K562 (cell line): Measurements from ENCODE around the gene NFYC. TPM values are rescaled to one million over a fixed set of nuclear protein-coding genes. Genes with fewer than 3 reads are reported as not detected.

ENCODE experiments used
- CTBP1 ChIP-seq: fragments of 450-650 bp; IDR thresholded peaks from 2 replicates; pipeline ENCODE4 v1.6.1; 2016; ENCODE audit warnings: borderline replicate concordance
- DNMT1 ChIP-seq: fragments of 450-650 bp; IDR thresholded peaks from 2 replicates; pipeline ENCODE4 v1.6.1; 2016; ENCODE audit warnings: antibody characterized with exemption, mild to moderate bottlenecking
- E2F3 ChIP-seq: fragments of 250-450 bp; sonication (Bioruptor Pico); IDR thresholded peaks from 2 replicates; pipeline ENCODE4 v1.4.0; 2020; ENCODE audit warnings: mild to moderate bottlenecking
- FOXM1 ChIP-seq, 2 experiments: fragments of 450-650 bp in 1 of 2; sonication (generic) in 1 of 2; formaldehyde crosslinking in 1 of 2; IDR thresholded peaks; 2 replicates each; pipeline versions ENCODE4 v1.6.1 to v1.9.0; 2017 to 2022; ENCODE audit warnings: low read depth in 2 of 2, mild to moderate bottlenecking in 2 of 2, missing genetic modification reagents in 1 of 2, moderate library complexity in 1 of 2
- LEF1 ChIP-seq: fragments of 450-650 bp; IDR thresholded peaks from 2 replicates; pipeline ENCODE4 v1.6.1; 2016; ENCODE audit warnings: mild to moderate bottlenecking
- MXI1 ChIP-seq: IDR thresholded peaks from 2 replicates; pipeline ENCODE4 v1.6.1; 2011; ENCODE audit warnings: low read depth, mild to moderate bottlenecking, improper control_type of control experiment, low read length
- PREB ChIP-seq: sonication (generic); formaldehyde crosslinking; IDR thresholded peaks from 2 replicates; pipeline ENCODE4 v1.8.1; 2023; ENCODE audit warnings: mild to moderate bottlenecking, missing genetic modification reagents
- STAT6 ChIP-seq: sonication (generic); formaldehyde crosslinking; IDR thresholded peaks from 2 replicates; pipeline ENCODE4 v1.8.1; 2023; ENCODE audit warnings: mild to moderate bottlenecking, missing genetic modification reagents
- TAF9B ChIP-seq: fragments of 450-650 bp; IDR thresholded peaks from 2 replicates; pipeline ENCODE4 v1.6.1; 2018; ENCODE audit warnings: mild to moderate bottlenecking; ENCODE audit not compliant: partially characterized antibody
- ZKSCAN8 ChIP-seq: fragments of 200-800 bp; sonication (Bioruptor generic); IDR thresholded peaks from 2 replicates; pipeline ENCODE4 v1.6.1; 2016; ENCODE audit warnings: missing genetic modification characterization, missing compliant biosample characterization
- ZNF280A ChIP-seq: fragments of 450-650 bp; IDR thresholded peaks from 2 replicates; pipeline ENCODE4 v1.6.1; 2018; ENCODE audit warnings: mild to moderate bottlenecking, low read depth; ENCODE audit not compliant: partially characterized antibody
- ZNF512 ChIP-seq: IDR thresholded peaks from 2 replicates; pipeline ENCODE4 v1.6.1; 2016; ENCODE audit warnings: missing genetic modification characterization, missing compliant biosample characterization
- ZNF551 ChIP-seq: fragments of 250-450 bp; sonication (Bioruptor Pico); IDR thresholded peaks from 2 replicates; pipeline ENCODE4 v1.5.0; 2021; ENCODE audit warnings: mild to moderate bottlenecking, moderate library complexity
- polyA plus RNA-seq, 8 experiments: library from polyadenylated mRNA; depleted of rRNA in 4 of 8; stranded (reverse) in 5 of 8; unstranded in 3 of 8; fragments of >200 nt; fragmentation: Nextera tagmentation in 2 of 8; fragmentation: Illumina TruSeq in 1 of 8; extraction: Ambion mirVana in 2 of 8; extraction: Trizol in 1 of 8; gene quantifications; 2 replicates each; pipeline versions ENCODE4 v1.2.1 to v1.2.3, GENCODE V29; 2011 to 2014; ENCODE audit warnings: inconsistent platforms in 1 of 8, missing spikeins in 1 of 8
- total RNA-seq, 7 experiments: library from RNA; depleted of rRNA in 6 of 7; stranded (reverse); fragments of >200 nt in 6 of 7; fragmentation: Illumina TruSeq in 2 of 7; extraction: Trizol in 2 of 7; gene quantifications; 2 replicates each; pipeline versions ENCODE4 v1.2.1 to v1.2.3, GENCODE V29; 2011 to 2021; ENCODE audit warnings: low replicate concordance in 1 of 7
- TF ChIP-seq, protein P1 (sequence below): fragments of 250-450 bp; sonication (Bioruptor Pico); IDR thresholded peaks from 2 replicates; pipeline ENCODE4 v1.5.0; 2021
- TF ChIP-seq, protein P2 (sequence below): sonication (generic); formaldehyde crosslinking; IDR thresholded peaks from 2 replicates; pipeline ENCODE4 v1.8.0; 2022; ENCODE audit warnings: mild to moderate bottlenecking, missing genetic modification reagents
- TF ChIP-seq, protein P3 (sequence below): fragments of 450-650 bp; formaldehyde crosslinking; IDR thresholded peaks from 2 replicates; pipeline ENCODE4 v1.4.0; 2020; ENCODE audit warnings: mild to moderate bottlenecking

NFYC gene
- total and polyA plus RNA-seq, 9 of the 15 experiments (the other 6 are each of a cell fraction or from before 2014, with no cell fraction given) = 4.8 to 59.8 (median 41.1) TPM

GRCh38 chr1:40691538-40692428, at the start of gene NFYC (continued):
- TF ChIP-seq PREB (CRISPR knock-in tag) = peak; percentile 95; the same call in 1 of the 2 replicates
- TF ChIP-seq, protein P1, sequence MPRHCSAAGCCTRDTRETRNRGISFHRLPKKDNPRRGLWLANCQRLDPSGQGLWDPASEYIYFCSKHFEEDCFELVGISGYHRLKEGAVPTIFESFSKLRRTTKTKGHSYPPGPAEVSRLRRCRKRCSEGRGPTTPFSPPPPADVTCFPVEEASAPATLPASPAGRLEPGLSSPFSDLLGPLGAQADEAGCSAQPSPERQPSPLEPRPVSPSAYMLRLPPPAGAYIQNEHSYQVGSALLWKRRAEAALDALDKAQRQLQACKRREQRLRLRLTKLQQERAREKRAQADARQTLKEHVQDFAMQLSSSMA (CRISPR knock-in tag) = peak; percentile 91
- no peak for TF ChIP-seq ZNF280A
- TF ChIP-seq CTBP1 = peak; percentile 94
- TF ChIP-seq LEF1 = peak; percentile 49
- TF ChIP-seq ZKSCAN8 (CRISPR knock-in tag) = no peak; the same call in 1 of the 2 replicates
- TF ChIP-seq, protein P2, sequence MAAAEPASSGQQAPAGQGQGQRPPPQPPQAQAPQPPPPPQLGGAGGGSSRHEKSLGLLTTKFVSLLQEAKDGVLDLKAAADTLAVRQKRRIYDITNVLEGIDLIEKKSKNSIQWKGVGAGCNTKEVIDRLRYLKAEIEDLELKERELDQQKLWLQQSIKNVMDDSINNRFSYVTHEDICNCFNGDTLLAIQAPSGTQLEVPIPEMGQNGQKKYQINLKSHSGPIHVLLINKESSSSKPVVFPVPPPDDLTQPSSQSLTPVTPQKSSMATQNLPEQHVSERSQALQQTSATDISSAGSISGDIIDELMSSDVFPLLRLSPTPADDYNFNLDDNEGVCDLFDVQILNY (CRISPR knock-in tag) = peak; percentile 7; the same call in 1 of the 2 replicates
- no peak for TF ChIP-seq ZNF551 (CRISPR knock-in tag)
- TF ChIP-seq MXI1 = peak; percentile 37; the same call in 1 of the 2 replicates
- TF ChIP-seq, protein P3, sequence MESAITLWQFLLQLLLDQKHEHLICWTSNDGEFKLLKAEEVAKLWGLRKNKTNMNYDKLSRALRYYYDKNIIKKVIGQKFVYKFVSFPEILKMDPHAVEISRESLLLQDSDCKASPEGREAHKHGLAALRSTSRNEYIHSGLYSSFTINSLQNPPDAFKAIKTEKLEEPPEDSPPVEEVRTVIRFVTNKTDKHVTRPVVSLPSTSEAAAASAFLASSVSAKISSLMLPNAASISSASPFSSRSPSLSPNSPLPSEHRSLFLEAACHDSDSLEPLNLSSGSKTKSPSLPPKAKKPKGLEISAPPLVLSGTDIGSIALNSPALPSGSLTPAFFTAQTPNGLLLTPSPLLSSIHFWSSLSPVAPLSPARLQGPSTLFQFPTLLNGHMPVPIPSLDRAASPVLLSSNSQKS (CRISPR knock-in tag) = no peak
- TF ChIP-seq ZNF512 (tag) = no peak
- TF ChIP-seq DNMT1 = no peak
- peak; percentile 97 for TF ChIP-seq E2F3 (CRISPR knock-in tag)
- peak; percentile 92 for TF ChIP-seq TAF9B
- no peak for TF ChIP-seq FOXM1 (IDR thresholded peaks at IDR 0.05; ENCODE audit: low read depth)
- TF ChIP-seq FOXM1 (CRISPR knock-in tag; IDR thresholded peaks at IDR 0.05; ENCODE audit: low read depth) = peak; percentile 98
- TF ChIP-seq STAT6 = 0 out of 2 replicates have a peak, but pooled peaks have one; percentile 11
